Peyer's patch (tissue), 4 donors: Measurements from ENCODE around the gene LAMA4. TPM values are rescaled to one million over a fixed set of nuclear protein-coding genes. Genes with fewer than 3 reads are reported as not detected.

Source experiments
- DNase-seq, 3 donors: peaks; one replicate each; pipeline ENCODE4 v3.0.0-alpha.2; 2017 to 2019
- H3K27ac ChIP-seq, 4 donors: fragments of 200-600 bp; sonication (generic); one replicate each; pipeline ENCODE4 v1.5.1; 2016 to 2019
- H3K27me3 ChIP-seq, 2 donors: fragments of 200-600 bp; sonication (generic); one replicate each; pipeline ENCODE4 v1.5.1; 2019
- H3K36me3 ChIP-seq, 3 donors: fragments of 200-600 bp; sonication (generic); one replicate each; pipeline ENCODE4 v1.5.1; 2016 to 2019
- H3K4me1 ChIP-seq, 4 donors: fragments of 200-600 bp; sonication (generic); one replicate each; pipeline ENCODE4 v1.5.1; 2016 to 2019
- H3K4me3 ChIP-seq, 4 donors: fragments of 200-600 bp; sonication (generic); 1 replicate in 3 of 4; 2 replicates in 1 of 4; pipeline ENCODE4 v1.5.1; 2016 to 2019; ENCODE audit warnings: mild to moderate bottlenecking in 1 of 4
- H3K9me3 ChIP-seq, 4 donors: fragments of 200-600 bp; sonication (generic); one replicate each; pipeline ENCODE4 v1.5.1; 2016 to 2019; ENCODE audit warnings: mild to moderate bottlenecking in 1 of 4
- POLR2A ChIP-seq, 2 donors: fragments of 450-650 bp; IDR thresholded peaks; one replicate each; pipeline ENCODE4 v1.5.1; 2017; ENCODE audit warnings: antibody characterized with exemption in 2 of 2, mild to moderate bottlenecking in 2 of 2, moderate library complexity in 2 of 2
- total RNA-seq, 4 donors: library from RNA; depleted of rRNA; stranded (reverse); fragments of >200 nt; gene quantifications; one replicate each; pipeline ENCODE4 v1.1.0, GENCODE V29; 2016
- TF ChIP-seq, protein P1 (sequence below), 6 experiments: fragments of 450-650 bp in 4 of 6; fragments of 200-600 bp in 2 of 6; sonication (generic) in 1 of 6; IDR thresholded peaks; one replicate each; pipeline ENCODE4 v1.5.1; 2017 to 2019; ENCODE audit warnings: antibody characterized with exemption in 6 of 6, mild to moderate bottlenecking in 3 of 6, moderate library complexity in 1 of 6

LAMA4 gene
- total RNA-seq, 4 donors from 2014 or later, result 10.0 to 99.0 (median 28.9) TPM

- Histone ChIP-seq H3K9me3 (no peaks in the 10 kb centered on the region), H3K27me3 (no peaks in the 10 kb centered on the region), H3K4me3 (no peak overlapping the region), H3K36me3 (peaks cover 0 to 28% (median 0%) of the 10 kb centered on the region in 3 donors), H3K4me1 (no peaks in the 10 kb centered on the region), H3K27ac (no peak overlapping the region)
- TF ChIP-seq POLR2A (IDR thresholded peaks at IDR 0.05), result no peak
- TF ChIP-seq, protein P1, sequence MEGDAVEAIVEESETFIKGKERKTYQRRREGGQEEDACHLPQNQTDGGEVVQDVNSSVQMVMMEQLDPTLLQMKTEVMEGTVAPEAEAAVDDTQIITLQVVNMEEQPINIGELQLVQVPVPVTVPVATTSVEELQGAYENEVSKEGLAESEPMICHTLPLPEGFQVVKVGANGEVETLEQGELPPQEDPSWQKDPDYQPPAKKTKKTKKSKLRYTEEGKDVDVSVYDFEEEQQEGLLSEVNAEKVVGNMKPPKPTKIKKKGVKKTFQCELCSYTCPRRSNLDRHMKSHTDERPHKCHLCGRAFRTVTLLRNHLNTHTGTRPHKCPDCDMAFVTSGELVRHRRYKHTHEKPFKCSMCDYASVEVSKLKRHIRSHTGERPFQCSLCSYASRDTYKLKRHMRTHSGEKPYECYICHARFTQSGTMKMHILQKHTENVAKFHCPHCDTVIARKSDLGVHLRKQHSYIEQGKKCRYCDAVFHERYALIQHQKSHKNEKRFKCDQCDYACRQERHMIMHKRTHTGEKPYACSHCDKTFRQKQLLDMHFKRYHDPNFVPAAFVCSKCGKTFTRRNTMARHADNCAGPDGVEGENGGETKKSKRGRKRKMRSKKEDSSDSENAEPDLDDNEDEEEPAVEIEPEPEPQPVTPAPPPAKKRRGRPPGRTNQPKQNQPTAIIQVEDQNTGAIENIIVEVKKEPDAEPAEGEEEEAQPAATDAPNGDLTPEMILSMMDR (IDR thresholded peaks at IDR 0.05), result no peak
- DNase-seq, result no peak
Observed at GRCh38 chr6:112123982-112124381, 130.4 kb downstream of the LAMA4 start.

- H3K4me3 ChIP-seq, result no peak overlapping the region
- DNase-seq, result no peak
- H3K36me3 ChIP-seq, result peaks cover 0 to 33% (median 0%) of the 10 kb centered on the region in 3 donors
- TF ChIP-seq, protein P1 (IDR thresholded peaks at IDR 0.05), result no peak
- no peak for TF ChIP-seq POLR2A (IDR thresholded peaks at IDR 0.05)
- H3K9me3 ChIP-seq, result no peaks in the 10 kb centered on the region
- no peak overlapping the region for H3K27ac ChIP-seq
- H3K4me1 ChIP-seq, result no peaks in the 10 kb centered on the region
- no peaks in the 10 kb centered on the region for H3K27me3 ChIP-seq
Observed at GRCh38 chr6:112122756-112123155, 131.6 kb downstream of the LAMA4 start.

DNA sequence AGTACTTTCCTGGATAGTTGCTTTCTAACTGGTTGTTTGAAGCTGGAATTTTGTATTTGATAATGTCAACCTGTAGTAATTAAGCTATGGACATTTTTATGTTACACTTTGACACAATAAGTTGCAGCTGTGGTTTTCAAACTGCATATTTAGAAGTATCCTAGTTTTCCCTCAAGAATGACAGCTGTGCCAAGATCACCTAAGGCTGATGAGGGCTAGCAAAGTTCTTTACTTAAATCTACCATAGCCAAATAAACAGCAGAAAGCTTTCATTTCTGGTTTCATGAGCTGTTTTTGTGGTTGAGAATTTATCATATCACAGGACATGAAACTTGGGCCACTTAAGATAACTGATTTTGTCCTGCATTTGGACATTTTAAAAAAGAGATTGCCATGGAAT is 136.3 kb downstream of the LAMA4 start:
- no peaks in the 10 kb centered on the region for H3K4me1 ChIP-seq
- H3K4me3 ChIP-seq, result no peak overlapping the region
- no peaks in the 10 kb centered on the region for H3K27me3 ChIP-seq
- no peak overlapping the region for H3K27ac ChIP-seq
- TF ChIP-seq POLR2A (IDR thresholded peaks at IDR 0.05), result no peak
- TF ChIP-seq, protein P1 (IDR thresholded peaks at IDR 0.05), result no peak
- DNase-seq, result no peak
- peaks cover 0 to 27% (median 0%) of the 10 kb centered on the region in 3 donors for H3K36me3 ChIP-seq
- no peaks in the 10 kb centered on the region for H3K9me3 ChIP-seq

DNA sequence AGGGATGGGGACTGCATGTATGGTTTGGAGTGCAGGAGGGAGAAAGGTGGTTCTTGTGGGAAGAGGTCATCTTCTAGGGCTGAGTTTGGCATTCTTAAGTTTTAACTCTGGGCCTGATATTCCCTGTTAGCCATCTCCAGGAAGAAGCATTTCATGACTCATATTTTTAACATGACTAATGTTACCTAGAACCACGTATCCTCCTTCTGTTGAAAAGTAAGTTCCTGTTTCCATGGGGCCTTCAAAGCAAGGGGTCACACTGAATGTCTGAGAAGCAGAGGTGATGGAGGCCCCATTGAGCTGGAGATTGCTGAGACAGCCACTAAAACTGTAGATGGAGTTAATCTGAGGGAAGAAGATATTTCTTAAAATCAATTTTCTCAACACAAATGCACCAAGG is 136.8 kb downstream of the LAMA4 start:
- H3K4me1 ChIP-seq, result no peaks in the 10 kb centered on the region
- H3K36me3 ChIP-seq, result peaks cover 0 to 27% (median 0%) of the 10 kb centered on the region in 3 donors

DNA sequence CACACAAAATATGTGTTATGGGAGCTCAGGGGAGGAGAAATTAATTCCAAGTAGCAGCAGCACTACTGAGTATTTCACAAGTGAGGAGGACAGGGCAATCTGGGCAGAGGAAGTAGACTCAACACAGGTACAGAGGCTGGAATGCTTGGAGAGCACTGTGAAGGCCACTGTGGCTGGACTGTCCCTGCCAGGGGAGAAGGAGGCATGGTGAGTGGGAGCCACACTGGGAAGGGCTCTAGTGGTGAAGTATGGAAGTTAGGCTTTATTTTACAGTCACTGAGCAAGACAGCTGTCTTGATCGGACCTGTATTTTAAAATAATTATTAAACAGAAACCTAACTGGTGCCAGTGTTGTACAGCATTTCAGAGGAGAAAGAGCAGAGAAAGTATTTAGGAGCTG is 138.1 kb downstream of the LAMA4 start:
- DNase-seq, result no peak
- H3K27ac ChIP-seq, result no peak overlapping the region
- peaks cover 0 to 27% (median 0%) of the 10 kb centered on the region in 3 donors for H3K36me3 ChIP-seq
- no peaks in the 10 kb centered on the region for H3K27me3 ChIP-seq
- TF ChIP-seq, protein P1 (IDR thresholded peaks at IDR 0.05), result no peak
- no peaks in the 10 kb centered on the region for H3K4me1 ChIP-seq
- H3K9me3 ChIP-seq, result no peaks in the 10 kb centered on the region
- no peak overlapping the region for H3K4me3 ChIP-seq

More for the DNA sequence above, 136.8 kb downstream of the LAMA4 start:
- no peak overlapping the region for H3K4me3 ChIP-seq
- DNase-seq, result no peak
- no peak overlapping the region for H3K27ac ChIP-seq
- no peak for TF ChIP-seq POLR2A (IDR thresholded peaks at IDR 0.05)
- TF ChIP-seq, protein P1 (IDR thresholded peaks at IDR 0.05), result no peak
- no peaks in the 10 kb centered on the region for H3K9me3 ChIP-seq
- no peaks in the 10 kb centered on the region for H3K27me3 ChIP-seq
